ENCODE results near the gene COLEC12. TPM values are rescaled to one million over a fixed set of nuclear protein-coding genes. Genes with fewer than 3 reads are reported as not detected.

COLEC12 gene
- total and polyA plus RNA-seq, 10 of the 15 experiments (the other 5 are each of a cell fraction or from before 2014, with no cell fraction given): 0.04 to 0.05 TPM; not detected in 8

- Histone ChIP-seq H3K36me3 (ENCODE audit: control insufficient read depth in 2 of 2, insufficient read depth in 2 of 2, low read length in 1 of 2) (no peaks in the 10 kb centered on the region), H4K20me1 (ENCODE audit: control insufficient read depth, insufficient read depth) (no peaks in the 10 kb centered on the region), H3K79me2 (ENCODE audit: control insufficient read depth, insufficient read depth, low read length) (no peaks in the 10 kb centered on the region), H3K9me3 (replicated peaks; ENCODE audit: control insufficient read depth, insufficient read depth, low read length) (no peaks in the 10 kb centered on the region), H3K9ac (ENCODE audit: control insufficient read depth, insufficient read depth, low read length) (no peak overlapping the region), H3K27me3 (replicated peaks in 1 of 2; ENCODE audit: control insufficient read depth in 2 of 2, insufficient read depth in 2 of 2, low read length in 1 of 2) (no peaks in the 10 kb centered on the region; a peak in 2 of 4 replicates), H2AFZ (ENCODE audit: control insufficient read depth, low read depth, low read length) (no peak overlapping the region), H3K4me2 (ENCODE audit: control insufficient read depth, insufficient read depth) (no peak overlapping the region), H3K4me3 (no peak overlapping the region), H3K4me1 (ENCODE audit: control insufficient read depth, insufficient read depth, low read length) (no peaks in the 10 kb centered on the region), H3K27ac (ENCODE audit: control insufficient read depth, insufficient read depth) (no peak overlapping the region)
- in situ Hi-C loops (cut with MboI): no loop called here
- intact Hi-C loops (cut with micrococcal nuclease; ENCODE audit: unreplicated experiment): no loop called here
- ChIA-PET CTCF (no interaction called here), POLR2A (no interaction called here), SMC1A (ENCODE audit: uncharacterized antibody, unreplicated experiment) (interaction anchor here (0.8 kb wide), 1 partner anchor 9 kb away, joined by 3 read pairs; no protein-coding TSS in a partner anchor), RAD21 (ENCODE audit: unreplicated experiment) (no interaction called here)
- no peak for DNase-seq (ENCODE audit: low read depth, low spot score)
- FAIRE-seq: no peak
- no peak; the same call in 2 of the 3 replicates for ATAC-seq
- BruUV-seq (replicated peaks): no TSS peak
- 0% methylated on average over 4 of the region's 4 CpGs for WGBS (ENCODE audit: insufficient coverage, insufficient replicate concordance, low lambda C conversion rate, missing lambda C conversion rate)
- TF ChIP-seq RUNX3 (IDR thresholded peaks at IDR 0.05; ENCODE audit: low read length) (peak; percentile 58; the same call in 1 of the 2 replicates), ZSCAN29 (IDR thresholded peaks at IDR 0.05) (no peak), ZBED1 (IDR thresholded peaks at IDR 0.05; ENCODE audit: borderline replicate concordance) (no peak), STAT1 (conservative IDR thresholded peaks at IDR 0.05) (no peak)
- TF ChIP-seq, protein P1, sequence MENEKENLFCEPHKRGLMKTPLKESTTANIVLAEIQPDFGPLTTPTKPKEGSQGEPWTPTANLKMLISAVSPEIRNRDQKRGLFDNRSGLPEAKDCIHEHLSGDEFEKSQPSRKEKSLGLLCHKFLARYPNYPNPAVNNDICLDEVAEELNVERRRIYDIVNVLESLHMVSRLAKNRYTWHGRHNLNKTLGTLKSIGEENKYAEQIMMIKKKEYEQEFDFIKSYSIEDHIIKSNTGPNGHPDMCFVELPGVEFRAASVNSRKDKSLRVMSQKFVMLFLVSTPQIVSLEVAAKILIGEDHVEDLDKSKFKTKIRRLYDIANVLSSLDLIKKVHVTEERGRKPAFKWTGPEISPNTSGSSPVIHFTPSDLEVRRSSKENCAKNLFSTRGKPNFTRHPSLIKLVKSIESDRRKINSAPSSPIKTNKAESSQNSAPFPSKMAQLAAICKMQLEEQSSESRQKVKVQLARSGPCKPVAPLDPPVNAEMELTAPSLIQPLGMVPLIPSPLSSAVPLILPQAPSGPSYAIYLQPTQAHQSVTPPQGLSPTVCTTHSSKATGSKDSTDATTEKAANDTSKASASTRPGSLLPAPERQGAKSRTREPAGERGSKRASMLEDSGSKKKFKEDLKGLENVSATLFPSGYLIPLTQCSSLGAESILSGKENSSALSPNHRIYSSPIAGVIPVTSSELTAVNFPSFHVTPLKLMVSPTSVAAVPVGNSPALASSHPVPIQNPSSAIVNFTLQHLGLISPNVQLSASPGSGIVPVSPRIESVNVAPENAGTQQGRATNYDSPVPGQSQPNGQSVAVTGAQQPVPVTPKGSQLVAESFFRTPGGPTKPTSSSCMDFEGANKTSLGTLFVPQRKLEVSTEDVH (IDR thresholded peaks at IDR 0.05; ENCODE audit: low read depth, partially characterized antibody): no peak
These were observed 125.8 kb downstream of the COLEC12 start for GRCh38 chr18:374721-375168.

DNA sequence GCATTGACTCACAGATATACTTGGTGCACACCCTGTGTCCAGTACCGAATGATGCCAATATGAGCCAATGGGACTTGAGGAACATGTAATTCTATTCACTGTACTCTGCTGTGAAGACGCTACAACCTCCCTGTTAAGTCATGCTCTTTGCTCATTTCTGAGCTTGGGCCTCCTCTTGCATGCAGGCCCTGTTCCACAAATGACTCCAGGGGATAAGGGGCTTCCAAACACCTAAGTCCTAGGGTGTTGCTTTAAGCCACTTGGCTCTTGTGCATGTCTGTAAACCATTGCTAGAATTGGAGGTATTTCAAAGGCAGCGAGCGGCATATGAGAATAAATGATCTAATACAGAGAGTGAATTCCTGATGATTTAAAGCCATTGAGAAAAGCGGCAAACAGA, 126.7 kb downstream of the COLEC12 start:
- no peak for FAIRE-seq
- DNase-seq (ENCODE audit: low read depth, low spot score): no peak
- no peak for ATAC-seq
- Histone ChIP-seq H3K27me3 (replicated peaks in 1 of 2; ENCODE audit: control insufficient read depth in 2 of 2, insufficient read depth in 2 of 2, low read length in 1 of 2) (no peaks in the 10 kb centered on the region; a peak in 2 of 4 replicates), H3K27ac (ENCODE audit: control insufficient read depth, insufficient read depth) (no peak overlapping the region), H3K4me3 (no peak overlapping the region), H4K20me1 (ENCODE audit: control insufficient read depth, insufficient read depth) (no peaks in the 10 kb centered on the region), H3K4me1 (ENCODE audit: control insufficient read depth, insufficient read depth, low read length) (no peaks in the 10 kb centered on the region), H3K9ac (ENCODE audit: control insufficient read depth, insufficient read depth, low read length) (no peak overlapping the region), H3K36me3 (ENCODE audit: control insufficient read depth in 2 of 2, insufficient read depth in 2 of 2, low read length in 1 of 2) (no peaks in the 10 kb centered on the region), H3K9me3 (replicated peaks; ENCODE audit: control insufficient read depth, insufficient read depth, low read length) (no peaks in the 10 kb centered on the region), H3K4me2 (ENCODE audit: control insufficient read depth, insufficient read depth) (no peak overlapping the region), H2AFZ (ENCODE audit: control insufficient read depth, low read depth, low read length) (no peak overlapping the region), H3K79me2 (ENCODE audit: control insufficient read depth, insufficient read depth, low read length) (no peaks in the 10 kb centered on the region)
- in situ Hi-C loops (cut with MboI): no loop called here
- SMC1A ChIA-PET (ENCODE audit: uncharacterized antibody, unreplicated experiment): no interaction called here
- POLR2A ChIA-PET: no interaction called here
- intact Hi-C loops (cut with micrococcal nuclease; ENCODE audit: unreplicated experiment): no loop called here
- no TSS peak for BruUV-seq (replicated peaks)
- RAD21 ChIA-PET (ENCODE audit: unreplicated experiment): no interaction called here
- WGBS (ENCODE audit: insufficient coverage, insufficient replicate concordance, low lambda C conversion rate, missing lambda C conversion rate): 66% methylated on average over 5 of the region's 5 CpGs
- CTCF ChIA-PET: no interaction called here
- TF ChIP-seq CEBPZ (IDR thresholded peaks at IDR 0.05; ENCODE audit: low read depth, low read length) (no peak), FOXK2 (IDR thresholded peaks at IDR 0.05) (no peak), MYC (IDR thresholded peaks at IDR 0.05; ENCODE audit: insufficient read depth, insufficient read length, insufficient replicate concordance, low read length, severe bottlenecking) (no peak), TBL1XR1 (IDR thresholded peaks at IDR 0.05; ENCODE audit: low read depth, low read length) (no peak), ZNF384 (IDR thresholded peaks at IDR 0.05; ENCODE audit: borderline replicate concordance, low read depth, low read length) (no peak), BHLHE40 (IDR thresholded peaks at IDR 0.05; ENCODE audit: borderline replicate concordance in 1 of 2, low read depth in 2 of 2, low read length in 1 of 2) (no peak)

Data from GM12878 (cell line).